Progenitor cell of endocrine pancreas (in vitro differentiated cells): ENCODE data around the gene ATN1. TPM values are rescaled to one million over a fixed set of nuclear protein-coding genes. Genes with fewer than 3 reads are reported as not detected.

Source experiments
- DNase-seq: peaks from one replicate; pipeline ENCODE4 v3.0.0; 2021; ENCODE audit warnings: low spot score; ENCODE audit not compliant: unreplicated experiment
- H3K27ac Mint-ChIP-seq: 2 replicates; pipeline ENCODE4 v1.8.0; 2021; ENCODE audit warnings: mild to moderate bottlenecking, moderate library complexity, mixed read lengths
- H3K27me3 Mint-ChIP-seq: 2 replicates; pipeline ENCODE4 v1.8.0; 2021; ENCODE audit warnings: mixed read lengths
- H3K36me3 Mint-ChIP-seq: 2 replicates; pipeline ENCODE4 v1.8.0; 2022; ENCODE audit warnings: mixed read lengths; ENCODE audit not compliant: insufficient read depth
- H3K4me1 Mint-ChIP-seq: 2 replicates; pipeline ENCODE4 v1.8.0; 2021; ENCODE audit warnings: low read depth, mixed read lengths
- H3K4me3 Mint-ChIP-seq: 2 replicates; pipeline ENCODE4 v1.8.0; 2021; ENCODE audit warnings: low read depth, mild to moderate bottlenecking, moderate library complexity, mixed read lengths
- H3K9me3 Mint-ChIP-seq: 2 replicates; pipeline ENCODE4 v1.8.0; 2021; ENCODE audit warnings: low read depth, mixed read lengths
- total RNA-seq: library from RNA; stranded (reverse); gene quantifications from 2 replicates; pipeline ENCODE4 v1.2.1, GENCODE V29; 2021
- TF ChIP-seq, protein P1 (sequence below): fragments of 200-600 bp; sonication (generic); IDR thresholded peaks from one replicate; pipeline ENCODE4 v1.5.0; 2021; ENCODE audit warnings: antibody characterized with exemption, mild to moderate bottlenecking; ENCODE audit not compliant: unreplicated experiment

ATN1 gene
- total RNA-seq, 1 donor from 2014 or later = 250 TPM

DNA sequence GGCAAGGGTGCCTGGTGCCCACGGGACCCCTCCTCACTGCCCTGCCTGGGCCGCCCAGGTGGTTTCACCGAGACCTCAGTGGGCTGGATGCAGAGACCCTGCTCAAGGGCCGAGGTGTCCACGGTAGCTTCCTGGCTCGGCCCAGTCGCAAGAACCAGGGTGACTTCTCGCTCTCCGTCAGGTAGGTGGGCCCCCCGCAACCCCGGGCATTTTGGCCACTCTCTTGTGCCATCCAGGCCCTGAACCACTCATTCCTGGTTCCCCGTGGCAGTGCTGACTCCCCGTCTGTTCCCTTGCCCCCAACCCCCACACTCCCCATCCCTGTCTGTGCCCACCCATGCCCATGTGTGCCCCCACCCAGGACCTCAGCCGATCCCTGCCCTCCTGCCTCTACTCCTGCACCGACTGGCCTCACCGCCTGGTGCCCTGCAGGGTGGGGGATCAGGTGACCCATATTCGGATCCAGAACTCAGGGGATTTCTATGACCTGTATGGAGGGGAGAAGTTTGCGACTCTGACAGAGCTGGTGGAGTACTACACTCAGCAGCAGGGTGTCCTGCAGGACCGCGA lies 23.9 kb downstream of the ATN1 start:
- H3K4me1 Mint-ChIP-seq = peaks cover 7% of the 10 kb centered on the region
- H3K4me3 Mint-ChIP-seq = no peak overlapping the region
- H3K9me3 Mint-ChIP-seq = no peaks in the 10 kb centered on the region
- TF ChIP-seq, protein P1, sequence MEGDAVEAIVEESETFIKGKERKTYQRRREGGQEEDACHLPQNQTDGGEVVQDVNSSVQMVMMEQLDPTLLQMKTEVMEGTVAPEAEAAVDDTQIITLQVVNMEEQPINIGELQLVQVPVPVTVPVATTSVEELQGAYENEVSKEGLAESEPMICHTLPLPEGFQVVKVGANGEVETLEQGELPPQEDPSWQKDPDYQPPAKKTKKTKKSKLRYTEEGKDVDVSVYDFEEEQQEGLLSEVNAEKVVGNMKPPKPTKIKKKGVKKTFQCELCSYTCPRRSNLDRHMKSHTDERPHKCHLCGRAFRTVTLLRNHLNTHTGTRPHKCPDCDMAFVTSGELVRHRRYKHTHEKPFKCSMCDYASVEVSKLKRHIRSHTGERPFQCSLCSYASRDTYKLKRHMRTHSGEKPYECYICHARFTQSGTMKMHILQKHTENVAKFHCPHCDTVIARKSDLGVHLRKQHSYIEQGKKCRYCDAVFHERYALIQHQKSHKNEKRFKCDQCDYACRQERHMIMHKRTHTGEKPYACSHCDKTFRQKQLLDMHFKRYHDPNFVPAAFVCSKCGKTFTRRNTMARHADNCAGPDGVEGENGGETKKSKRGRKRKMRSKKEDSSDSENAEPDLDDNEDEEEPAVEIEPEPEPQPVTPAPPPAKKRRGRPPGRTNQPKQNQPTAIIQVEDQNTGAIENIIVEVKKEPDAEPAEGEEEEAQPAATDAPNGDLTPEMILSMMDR = no peak
- H3K36me3 Mint-ChIP-seq = peaks cover under 1% of the 10 kb centered on the region
- H3K27ac Mint-ChIP-seq = no peak overlapping the region
- DNase-seq = no peak
- no peaks in the 10 kb centered on the region for H3K27me3 Mint-ChIP-seq

DNA sequence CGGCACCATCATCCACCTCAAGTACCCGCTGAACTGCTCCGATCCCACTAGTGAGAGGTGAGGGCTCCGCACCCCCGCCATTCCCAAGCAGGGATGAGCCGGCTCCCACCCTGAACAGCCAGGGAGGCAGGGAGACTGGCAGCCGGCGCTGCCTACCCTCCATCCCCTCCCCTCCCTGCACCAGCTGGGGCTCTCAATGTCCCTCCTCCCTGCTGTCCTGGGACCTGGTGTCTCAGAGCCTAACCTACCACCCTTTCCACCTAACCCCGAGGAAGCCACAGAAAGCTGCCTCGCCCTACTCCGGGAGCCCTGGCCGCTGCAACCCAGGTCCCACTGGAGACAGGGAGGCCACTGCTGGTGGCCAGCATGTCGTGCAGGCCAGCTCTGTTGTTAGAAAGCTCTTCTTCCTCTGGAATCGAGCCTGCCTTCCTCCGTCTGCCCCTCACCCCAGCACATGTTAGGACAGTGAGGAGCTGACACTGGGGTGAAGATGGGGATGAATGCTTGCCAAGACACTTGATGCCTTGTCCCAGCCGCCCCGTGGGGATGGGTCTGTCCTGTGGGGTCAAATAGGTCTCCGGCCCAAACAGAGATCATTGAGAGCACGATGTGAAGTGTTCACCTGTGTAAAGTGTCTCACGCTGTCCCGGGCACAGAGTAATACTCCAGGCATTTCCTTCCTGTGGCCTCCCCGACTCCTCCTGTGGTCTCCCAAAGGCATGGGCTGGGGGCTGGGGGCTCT lies 24.5 kb downstream of the ATN1 start:
- peaks cover 1% of the 10 kb centered on the region for H3K4me1 Mint-ChIP-seq
- TF ChIP-seq, protein P1 = no peak
- DNase-seq = no peak
- H3K4me3 Mint-ChIP-seq = no peak overlapping the region
- H3K9me3 Mint-ChIP-seq = no peaks in the 10 kb centered on the region
- H3K36me3 Mint-ChIP-seq = peaks cover 5% of the 10 kb centered on the region
- no peak overlapping the region for H3K27ac Mint-ChIP-seq
- H3K27me3 Mint-ChIP-seq = no peaks in the 10 kb centered on the region

DNA sequence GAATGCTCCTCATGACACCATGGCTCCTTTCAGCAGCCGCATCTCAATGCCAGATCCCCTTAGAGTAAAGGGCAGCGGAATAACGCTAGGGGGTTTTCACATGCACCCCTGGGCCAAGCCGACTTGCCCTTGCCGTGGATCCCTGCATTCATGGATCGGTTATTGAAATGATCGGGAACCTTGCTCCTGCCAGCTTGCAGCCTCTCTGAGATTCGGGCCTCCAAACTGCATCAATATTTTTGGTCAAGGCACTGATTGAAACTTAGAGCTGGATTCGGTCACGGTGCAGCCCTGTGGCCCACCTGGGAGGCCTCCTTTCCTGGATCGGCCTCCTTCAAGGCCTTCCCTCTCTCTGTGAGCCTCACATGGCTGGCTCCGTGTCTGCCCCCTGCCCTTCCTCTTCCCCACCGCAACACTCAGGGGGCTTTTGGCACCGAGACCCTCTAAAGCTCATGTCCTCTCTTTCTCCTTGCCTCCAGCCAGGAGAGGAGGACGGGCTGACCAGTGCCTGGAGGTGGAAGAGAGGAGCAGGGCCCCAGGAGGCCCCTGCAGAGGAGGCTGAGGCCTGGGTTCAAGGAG lies 25.2 kb downstream of the ATN1 start:
- H3K4me1 Mint-ChIP-seq = peaks cover 1% of the 10 kb centered on the region
- peaks cover 5% of the 10 kb centered on the region for H3K36me3 Mint-ChIP-seq
- H3K9me3 Mint-ChIP-seq = no peaks in the 10 kb centered on the region
- H3K27ac Mint-ChIP-seq = no peak overlapping the region
- no peak for DNase-seq
- H3K27me3 Mint-ChIP-seq = no peaks in the 10 kb centered on the region
- TF ChIP-seq, protein P1 = no peak
- H3K4me3 Mint-ChIP-seq = no peak overlapping the region

DNA sequence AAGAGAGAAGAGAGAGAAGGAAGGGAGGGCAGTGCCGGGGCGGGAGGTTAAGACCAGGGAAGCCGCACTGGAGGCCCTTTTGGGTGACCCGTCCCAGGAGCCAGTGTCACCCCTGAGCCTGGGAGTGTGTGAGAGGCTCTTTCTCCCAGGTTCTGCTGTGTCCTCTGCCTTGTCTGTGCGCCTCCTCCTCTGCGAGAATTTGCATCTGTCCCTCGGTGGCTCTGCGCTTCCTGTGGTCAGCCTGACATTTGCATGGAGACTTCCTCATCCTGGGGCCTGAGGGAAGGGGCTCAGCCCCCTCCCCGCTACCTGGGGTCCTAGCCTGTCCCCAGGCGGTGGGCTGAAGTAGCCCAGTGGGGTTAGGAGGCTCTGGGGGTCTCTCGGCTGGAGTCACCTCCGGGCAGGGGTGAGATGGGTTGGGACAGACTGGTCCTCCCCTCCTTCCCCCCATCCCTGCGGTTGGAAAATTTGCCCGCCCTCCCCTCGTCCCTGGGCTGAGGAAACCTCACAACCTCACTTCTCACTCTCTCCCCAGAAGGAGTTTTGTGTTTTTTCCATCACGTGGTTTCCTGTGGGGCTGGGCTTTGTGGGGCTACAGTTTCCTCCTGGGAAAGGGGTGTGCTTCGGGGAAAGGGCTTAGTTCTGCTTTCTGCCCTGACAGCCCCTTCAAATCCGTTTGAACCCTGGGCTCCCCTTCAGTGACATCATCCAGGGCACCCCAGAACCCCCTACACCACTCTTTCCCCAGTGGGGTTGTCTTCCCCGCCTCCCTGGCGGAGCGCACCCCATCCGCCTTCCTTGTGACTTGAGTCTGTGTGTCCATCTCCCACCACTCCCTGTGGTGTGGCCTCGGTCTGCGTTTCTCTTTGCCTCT lies 25.9 kb downstream of the ATN1 start:
- Mint-ChIP-seq H3K4me1 (peaks cover 1% of the 10 kb centered on the region), H3K36me3 (peaks cover 9% of the 10 kb centered on the region), H3K9me3 (no peaks in the 10 kb centered on the region), H3K27me3 (no peaks in the 10 kb centered on the region), H3K4me3 (no peak overlapping the region), H3K27ac (no peak overlapping the region)
- TF ChIP-seq, protein P1 = no peak
- DNase-seq = no peak
